WERI-Rb-1 (cell line): ENCODE data around the gene RPS13.
A peak's percentile ranks its signal among the peaks of the same experiment; 100 is the strongest.
"Not testable (repeated sequence)": the region's sequence is repeated elsewhere in the genome, so short reads cannot be mapped to it uniquely, and the experiment has no call there.

Experiments used
- DNase-seq: peaks from one replicate; pipeline ENCODE4 v3.0.0-alpha.2; 2020
- H3K27ac ChIP-seq: fragments of 250-450 bp; sonication (Bioruptor Pico); 2 replicates; pipeline ENCODE4 v1.5.1; 2020; ENCODE audit warnings: mild to moderate bottlenecking, moderate library complexity
- H3K27me3 ChIP-seq: fragments of 250-450 bp; sonication (Bioruptor Pico); 2 replicates; pipeline ENCODE4 v1.5.1; 2021; ENCODE audit warnings: mild to moderate bottlenecking, low read depth, moderate library complexity; ENCODE audit not compliant: insufficient read depth, severe bottlenecking
- H3K36me3 ChIP-seq: fragments of 250-450 bp; sonication (Bioruptor Pico); 2 replicates; pipeline ENCODE4 v1.5.1; 2020; ENCODE audit warnings: mild to moderate bottlenecking, moderate library complexity
- H3K4me3 ChIP-seq: 2 replicates; pipeline ENCODE4 v1.5.1; 2011; ENCODE audit warnings: low read depth, mild to moderate bottlenecking, control low read depth, low read length
- H3K9me3 ChIP-seq: fragments of 250-450 bp; sonication (Bioruptor Pico); 2 replicates; pipeline ENCODE4 v1.5.1; 2021; ENCODE audit warnings: mild to moderate bottlenecking, moderate library complexity; ENCODE audit not compliant: severe bottlenecking
- CTCF ChIP-seq: IDR thresholded peaks from 2 replicates; pipeline ENCODE4 v1.5.1; 2011; ENCODE audit warnings: low read depth, mild to moderate bottlenecking, control low read depth, inconsistent platforms, low read length

Gene RPS13

GRCh38 chr11:17102462-17102861 is 25.0 kb upstream of the RPS13 start:
- Histone ChIP-seq H3K4me3 (no peak overlapping the region), H3K36me3 (peaks cover 65% of the 10 kb centered on the region), H3K9me3 (no peaks in the 10 kb centered on the region), H3K27me3 (no peaks in the 10 kb centered on the region), H3K27ac (no peak overlapping the region)
- no peak for DNase-seq
- no peak for TF ChIP-seq CTCF

GRCh38 chr11:17098658-17099057 is 21.2 kb upstream of the RPS13 start:
- TF ChIP-seq CTCF = no peak
- Histone ChIP-seq H3K27ac (no peak overlapping the region), H3K9me3 (no peaks in the 10 kb centered on the region), H3K27me3 (no peaks in the 10 kb centered on the region), H3K4me3 (no peak overlapping the region), H3K36me3 (peaks cover 66% of the 10 kb centered on the region)
- no peak for DNase-seq

DNA sequence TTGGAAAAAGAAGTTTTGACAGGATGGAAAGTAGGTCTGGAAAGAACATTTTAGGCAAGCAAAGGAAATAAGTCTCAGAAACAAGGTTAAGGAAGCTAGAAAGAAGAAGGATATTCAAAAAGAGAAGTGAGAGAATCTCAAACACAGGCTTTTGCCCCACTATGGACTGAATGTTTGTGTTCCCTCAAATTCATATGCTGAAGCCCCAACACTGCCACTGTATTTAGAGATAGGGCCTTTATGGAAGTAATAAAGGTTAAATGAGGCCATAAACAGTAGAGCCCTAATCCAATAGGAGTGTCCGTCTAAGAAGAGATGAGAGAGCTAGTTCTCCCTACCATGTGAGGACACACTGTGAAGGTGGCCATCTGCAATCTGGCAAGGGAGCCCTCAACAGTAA is 20.6 kb upstream of the RPS13 start:
- DNase-seq = no peak
- peaks cover 70% of the 10 kb centered on the region for H3K36me3 ChIP-seq
- H3K27me3 ChIP-seq = no peaks in the 10 kb centered on the region
- H3K9me3 ChIP-seq = no peaks in the 10 kb centered on the region
- no peak for TF ChIP-seq CTCF
- no peak overlapping the region for H3K4me3 ChIP-seq
- no peak overlapping the region for H3K27ac ChIP-seq

DNA sequence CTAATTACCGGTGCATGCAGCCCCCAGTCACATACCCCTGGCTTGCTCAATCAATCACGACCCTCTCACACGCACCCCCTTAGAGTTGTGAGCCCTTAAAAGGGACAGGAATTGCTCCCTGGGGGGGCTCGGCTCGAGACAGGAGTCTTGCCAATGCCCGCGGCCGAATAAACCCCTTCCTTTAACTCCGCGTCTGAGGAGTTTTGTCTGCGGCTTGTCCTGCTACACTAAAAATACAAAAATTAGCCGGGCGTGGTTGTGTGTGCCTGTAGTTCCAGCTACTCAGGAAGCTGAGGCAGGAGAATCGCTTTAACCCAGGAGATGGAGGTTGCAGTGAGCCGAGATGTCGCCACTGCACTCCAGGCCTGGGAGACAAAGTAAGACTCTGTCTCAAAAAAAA is 8.5 kb upstream of the RPS13 start:
- H3K27ac ChIP-seq, DNase-seq, H3K9me3 ChIP-seq, H3K27me3 ChIP-seq, H3K4me3 ChIP-seq: not testable (repeated sequence)
- H3K36me3 ChIP-seq = peaks cover 35% of the 10 kb centered on the region

DNA sequence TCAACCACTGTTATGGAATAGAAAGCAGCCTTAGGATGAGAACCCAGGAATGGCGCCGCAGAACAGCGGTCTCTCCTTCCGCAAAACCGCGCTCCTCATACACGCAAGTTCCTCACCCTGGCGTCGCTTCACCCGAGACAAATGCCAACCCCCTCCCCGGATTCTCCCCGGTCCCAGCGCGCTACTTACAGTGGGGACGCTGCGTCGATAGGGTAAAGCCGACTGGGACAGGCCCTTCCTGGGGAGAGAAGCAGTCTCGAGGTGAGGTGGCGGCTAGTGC is 287 bp downstream of the RPS13 start:
- DNase-seq = no peak
- peak overlapping the region; percentile 87 for H3K4me3 ChIP-seq
- no peak for TF ChIP-seq CTCF

GRCh38 chr11:17076517-17077239 is 789 bp downstream of the RPS13 start:
- Histone ChIP-seq H3K27ac (peak overlapping the region; percentile 82), H3K36me3 (peaks cover 42% of the 10 kb centered on the region), H3K4me3 (peak overlapping the region; percentile 87), H3K27me3 (no peaks in the 10 kb centered on the region), H3K9me3 (no peaks in the 10 kb centered on the region)
- no peak for DNase-seq
- TF ChIP-seq CTCF = no peak

More for the DNA sequence above, 287 bp downstream of the RPS13 start:
- no peaks in the 10 kb centered on the region for H3K9me3 ChIP-seq
- no peaks in the 10 kb centered on the region for H3K27me3 ChIP-seq
- peak overlapping the region; percentile 82 for H3K27ac ChIP-seq
- H3K36me3 ChIP-seq = peaks cover 40% of the 10 kb centered on the region
